T47D (cell line): ENCODE results near the gene CCRL2.

Experiments
- DNase-seq, 2 experiments: peaks; one replicate each; pipeline versions ENCODE4 v3.0.0 to v3.0.0-alpha.2; 2011 to 2012; ENCODE audit warnings: low read depth in 1 of 2, low spot score in 1 of 2
- JUND ChIP-seq: IDR thresholded peaks from 2 replicates; pipeline ENCODE4 v1.6.1; 2012; ENCODE audit warnings: low read depth
- in situ Hi-C: cut with HindIII; loops from 2 replicates; pipeline ENCODE4 v1.10.0; 2016; ENCODE audit warnings: low sequenced_read_pairs, low pct_unique_long_range_greater_than_20kb

The CCRL2 gene

GRCh38 chr3:46449755-46450552 lies 42.9 kb downstream of the CCRL2 start:
- TF ChIP-seq JUND = no peak
- in situ Hi-C loops = no loop called here
- DNase-seq = peak; percentile 22 to 30

GRCh38 chr3:46453526-46454208 lies 46.6 kb downstream of the CCRL2 start:
- DNase-seq = peak in 1 of 2 experiments; percentile 24
- TF ChIP-seq JUND = no peak
- in situ Hi-C loops = no loop called here

- no peak for TF ChIP-seq JUND
- DNase-seq = no peak
- in situ Hi-C loops = no loop called here
These were observed 47.1 kb downstream of the CCRL2 start for GRCh38 chr3:46454209-46454595.

- in situ Hi-C loops = no loop called here
- no peak for TF ChIP-seq JUND
- no peak for DNase-seq
These were observed 47.5 kb downstream of the CCRL2 start for GRCh38 chr3:46454606-46455005.

- DNase-seq = no peak
- in situ Hi-C loops = no loop called here
- no peak for TF ChIP-seq JUND
These were observed 48.4 kb downstream of the CCRL2 start for GRCh38 chr3:46455231-46456115.

- in situ Hi-C loops = no loop called here
- DNase-seq = no peak
- TF ChIP-seq JUND = no peak
These were observed 49.1 kb downstream of the CCRL2 start for GRCh38 chr3:46456118-46456517.
